Activated T-cell treated with anti-CD3 and anti-CD28 coated beads, Interleukin-2, amount 50 U/mL, for 24 hours (primary cell): ENCODE results near the gene F5.

ENCODE experiments used
- DNase-seq: peaks from one replicate; pipeline ENCODE4 v3.0.0-alpha.2; 2020
- H3K27ac Mint-ChIP-seq: 2 replicates; pipeline ENCODE4 v1.8.0; 2020; ENCODE audit warnings: mild to moderate bottlenecking, mixed read lengths
- H3K27me3 Mint-ChIP-seq: 2 replicates; pipeline ENCODE4 v1.8.0; 2020; ENCODE audit warnings: mixed read lengths
- H3K36me3 Mint-ChIP-seq: 2 replicates; pipeline ENCODE4 v1.8.0; 2020; ENCODE audit warnings: low read depth, mixed read lengths
- H3K4me1 Mint-ChIP-seq: 2 replicates; pipeline ENCODE4 v1.8.0; 2020; ENCODE audit warnings: low read depth, mixed read lengths
- H3K4me3 Mint-ChIP-seq: 2 replicates; pipeline ENCODE4 v1.8.0; 2020; ENCODE audit warnings: mild to moderate bottlenecking, moderate library complexity, mixed read lengths
- H3K9me3 Mint-ChIP-seq: 2 replicates; pipeline ENCODE4 v1.8.0; 2020; ENCODE audit warnings: mixed read lengths

F5 gene

DNA sequence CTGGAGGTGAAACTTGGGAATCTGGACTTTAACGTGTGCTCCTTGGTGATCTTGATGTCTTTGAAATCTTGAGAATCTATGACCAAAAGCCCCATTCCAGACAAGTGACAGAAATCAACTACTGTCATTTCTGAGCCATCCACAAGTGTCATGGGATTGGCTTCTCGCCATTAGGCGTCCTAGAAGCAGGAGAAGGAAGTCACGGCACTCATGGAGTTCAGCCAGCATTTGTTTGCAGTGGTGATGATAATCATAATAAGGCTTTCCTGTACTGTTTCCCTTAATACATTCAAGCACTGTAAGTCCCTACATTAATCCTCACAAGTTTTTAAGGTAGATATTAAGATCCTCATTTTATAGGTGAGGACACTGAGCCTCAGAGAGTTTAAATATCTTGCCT is 11.9 kb downstream of the F5 start:
- no peak for DNase-seq
- Mint-ChIP-seq H3K27me3 (no peaks in the 10 kb centered on the region), H3K9me3 (no peaks in the 10 kb centered on the region), H3K4me3 (no peak overlapping the region), H3K36me3 (peaks cover 71% of the 10 kb centered on the region), H3K27ac (no peak overlapping the region), H3K4me1 (peaks cover 25% of the 10 kb centered on the region)

DNA sequence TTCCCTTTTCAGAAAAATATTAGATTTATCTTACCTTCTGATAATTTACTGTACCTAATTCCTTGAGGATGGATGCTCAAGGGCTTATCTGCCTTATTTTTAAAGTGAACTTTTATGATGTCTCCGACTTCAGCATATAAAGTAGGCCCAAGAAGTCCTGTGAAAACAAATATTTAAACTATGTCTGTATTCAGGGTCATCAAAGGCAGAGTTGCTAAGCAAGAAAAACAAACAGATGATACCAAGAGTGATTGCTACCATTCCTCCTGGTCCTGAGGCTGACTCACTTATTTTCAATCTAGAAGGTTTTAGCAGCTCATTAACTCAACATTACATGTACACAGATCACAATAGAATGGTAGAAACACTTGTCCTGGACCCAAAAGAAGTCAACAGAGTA is 14.1 kb downstream of the F5 start:
- H3K27me3 Mint-ChIP-seq = no peaks in the 10 kb centered on the region
- H3K9me3 Mint-ChIP-seq = no peaks in the 10 kb centered on the region
- H3K4me1 Mint-ChIP-seq = peaks cover 24% of the 10 kb centered on the region
- DNase-seq = no peak
- H3K27ac Mint-ChIP-seq = peak overlapping the region; percentile 38
- no peak overlapping the region for H3K4me3 Mint-ChIP-seq
- peaks cover 91% of the 10 kb centered on the region for H3K36me3 Mint-ChIP-seq

DNA sequence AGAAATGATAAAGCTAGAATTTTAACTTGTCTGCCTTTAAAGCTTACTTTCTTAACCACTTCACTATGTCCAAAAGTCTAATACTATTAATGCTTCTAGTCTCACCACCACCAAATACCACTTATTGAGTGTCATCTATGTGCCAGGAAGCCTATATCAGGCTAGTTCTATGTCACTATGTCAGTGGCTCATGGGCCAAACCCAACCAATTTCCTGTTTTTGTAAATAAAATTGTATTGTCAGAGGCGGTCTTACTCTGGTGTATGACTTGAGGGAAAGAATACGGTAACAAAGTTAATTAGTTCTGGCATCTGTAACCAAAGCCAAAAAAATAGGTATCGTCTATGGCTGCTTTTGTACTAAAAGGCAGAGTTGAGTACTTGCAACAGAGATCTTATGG is 14.8 kb downstream of the F5 start:
- peaks cover 28% of the 10 kb centered on the region for H3K4me1 Mint-ChIP-seq
- H3K4me3 Mint-ChIP-seq = no peak overlapping the region
- peaks cover 92% of the 10 kb centered on the region for H3K36me3 Mint-ChIP-seq
- H3K9me3 Mint-ChIP-seq = no peaks in the 10 kb centered on the region
- H3K27me3 Mint-ChIP-seq = no peaks in the 10 kb centered on the region
- H3K27ac Mint-ChIP-seq = no peak overlapping the region
- DNase-seq = no peak

DNA sequence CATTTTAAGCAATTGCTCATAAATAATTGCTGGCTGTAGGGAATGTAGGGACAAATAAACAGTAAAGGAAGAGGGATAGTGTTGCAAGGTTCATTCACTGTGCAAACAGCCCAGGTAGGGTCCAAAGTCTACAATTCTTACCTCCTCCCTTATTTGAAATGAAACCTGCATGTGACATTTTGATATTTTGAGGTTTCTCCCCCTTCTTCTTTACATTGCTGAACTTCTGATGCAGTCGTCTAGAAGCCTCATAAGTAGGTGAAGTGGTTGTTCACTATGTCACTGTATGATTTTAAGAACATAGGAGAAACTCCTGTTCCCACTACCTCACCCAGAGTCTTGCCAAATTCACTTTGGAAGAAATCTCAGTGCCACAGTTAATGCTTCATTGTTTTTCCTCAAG is 16.1 kb downstream of the F5 start:
- no peaks in the 10 kb centered on the region for H3K9me3 Mint-ChIP-seq
- no peak for DNase-seq
- H3K27me3 Mint-ChIP-seq = no peaks in the 10 kb centered on the region
- H3K4me1 Mint-ChIP-seq = peaks cover 33% of the 10 kb centered on the region
- no peak overlapping the region for H3K27ac Mint-ChIP-seq
- no peak overlapping the region for H3K4me3 Mint-ChIP-seq
- H3K36me3 Mint-ChIP-seq = peaks cover 92% of the 10 kb centered on the region

DNA sequence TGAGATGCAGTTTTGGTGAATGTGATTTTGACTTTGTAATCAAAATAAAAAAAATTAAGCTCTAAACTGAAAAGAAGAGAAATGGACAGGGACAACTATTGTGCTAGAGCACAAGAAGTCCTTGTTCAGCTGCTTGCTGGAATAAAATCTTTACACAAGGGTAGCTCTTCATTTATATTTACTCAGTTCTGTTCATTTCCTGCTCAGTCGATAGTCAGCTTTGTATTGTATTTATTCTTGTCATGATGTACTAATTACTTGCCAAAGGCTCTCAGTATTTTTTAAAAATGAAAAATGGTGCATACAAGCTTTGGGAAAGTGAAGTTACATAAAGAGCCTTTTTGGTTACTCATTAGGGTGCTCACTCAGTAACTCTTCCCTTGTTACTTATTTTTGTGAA is 17.8 kb downstream of the F5 start:
- Mint-ChIP-seq H3K9me3 (peaks cover 4% of the 10 kb centered on the region), H3K4me3 (no peak overlapping the region), H3K27ac (no peak overlapping the region), H3K36me3 (peaks cover 94% of the 10 kb centered on the region), H3K4me1 (peaks cover 41% of the 10 kb centered on the region), H3K27me3 (no peaks in the 10 kb centered on the region)
- no peak for DNase-seq

DNA sequence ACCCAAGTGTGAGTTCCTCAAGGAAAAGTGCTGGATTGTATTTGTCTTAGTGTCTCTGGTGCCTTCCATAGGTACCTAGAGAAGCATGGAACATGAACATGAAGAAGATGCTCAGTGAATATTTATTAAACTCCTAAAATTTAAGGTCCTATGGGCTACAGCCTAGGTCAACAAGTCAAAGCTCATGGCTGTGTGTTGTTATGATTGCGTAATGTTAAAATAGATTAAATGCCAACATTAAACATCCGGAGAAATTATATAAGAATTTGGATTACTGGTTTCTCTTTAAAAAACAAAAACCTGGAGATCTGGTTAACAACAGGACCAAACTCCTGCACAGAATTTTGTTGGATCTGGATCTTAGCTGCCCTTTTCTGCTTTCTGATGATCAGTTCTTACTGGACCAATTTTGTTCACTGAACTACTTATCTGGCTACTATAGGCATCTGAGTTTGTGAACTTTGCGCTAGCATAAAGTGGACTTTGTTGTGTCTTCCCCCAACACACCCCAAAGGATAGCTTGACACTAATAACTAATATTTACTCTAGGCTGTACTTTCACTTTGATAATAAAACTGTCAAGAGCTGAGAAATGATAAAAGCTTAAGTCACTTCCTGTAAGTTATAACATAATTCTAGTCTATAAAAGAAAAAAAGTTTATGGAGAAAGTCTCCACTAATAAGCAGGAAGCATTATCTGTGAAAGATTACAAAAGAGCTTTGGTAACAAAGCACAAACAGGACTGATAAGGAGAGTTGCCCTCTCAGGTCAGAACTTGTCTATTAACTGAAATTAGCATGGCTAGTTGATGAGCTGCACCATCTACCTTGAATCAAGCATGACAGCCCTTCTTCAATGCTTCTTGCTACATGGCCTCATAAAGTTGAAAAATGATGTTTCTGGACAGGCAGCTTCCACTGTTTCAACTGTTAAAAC is 20.7 kb downstream of the F5 start:
- H3K27me3 Mint-ChIP-seq = no peaks in the 10 kb centered on the region
- peaks cover 91% of the 10 kb centered on the region for H3K36me3 Mint-ChIP-seq
- no peak overlapping the region for H3K4me3 Mint-ChIP-seq
- no peak for DNase-seq
- peaks cover 27% of the 10 kb centered on the region for H3K4me1 Mint-ChIP-seq
- peaks cover 4% of the 10 kb centered on the region for H3K9me3 Mint-ChIP-seq
- H3K27ac Mint-ChIP-seq = no peak overlapping the region

DNA sequence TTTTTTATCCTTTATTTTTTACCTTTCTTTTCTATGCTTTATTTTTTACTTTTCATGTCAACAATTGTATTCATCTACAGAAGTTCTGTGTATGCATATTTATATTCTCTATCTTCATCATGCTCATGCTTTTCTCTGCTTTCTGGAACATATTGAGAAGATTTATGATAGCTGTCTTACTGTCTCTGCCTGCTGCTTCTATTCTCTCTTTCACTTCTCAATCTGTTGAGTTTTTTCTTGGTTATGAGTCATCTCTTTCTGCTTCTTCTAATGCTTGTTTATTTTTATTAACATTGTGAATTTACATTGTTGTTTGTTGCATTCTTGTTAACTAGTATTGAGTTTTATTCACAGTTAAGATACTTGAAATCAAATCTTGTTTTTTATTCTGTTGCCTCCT is 22.6 kb downstream of the F5 start:
- Mint-ChIP-seq H3K4me1 (peaks cover 27% of the 10 kb centered on the region), H3K27me3 (no peaks in the 10 kb centered on the region), H3K9me3 (peaks cover 4% of the 10 kb centered on the region), H3K27ac (no peak overlapping the region), H3K4me3 (no peak overlapping the region), H3K36me3 (peaks cover 94% of the 10 kb centered on the region)
- no peak for DNase-seq

DNA sequence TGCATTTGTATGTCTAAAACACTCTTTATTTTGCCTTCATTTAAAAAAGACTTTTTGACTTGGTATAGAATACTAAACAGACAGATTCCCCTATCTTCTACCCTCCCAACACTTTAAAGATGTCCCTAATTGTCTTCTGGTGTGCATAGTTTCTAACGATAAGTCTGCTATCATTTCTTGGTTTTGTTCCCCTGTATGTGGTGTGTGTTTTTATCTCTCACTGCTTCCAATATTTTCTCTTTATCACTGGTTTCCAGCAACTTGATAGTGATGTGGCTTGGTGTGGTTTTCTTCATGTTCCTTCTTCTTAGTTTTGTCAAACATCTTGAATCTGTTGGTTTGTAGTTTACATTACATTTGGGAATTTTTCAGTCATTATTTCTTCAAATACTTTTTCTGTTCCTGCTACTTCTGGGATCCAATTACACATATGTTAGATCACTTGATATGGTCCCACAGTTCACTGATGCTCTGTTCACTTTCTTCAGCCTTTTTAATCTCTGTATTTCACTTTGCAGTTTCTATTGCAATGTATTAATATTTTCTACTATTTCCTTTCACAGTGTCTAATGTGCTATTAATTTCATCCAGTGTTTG is 23.2 kb downstream of the F5 start:
- no peaks in the 10 kb centered on the region for H3K27me3 Mint-ChIP-seq
- H3K4me1 Mint-ChIP-seq = peaks cover 27% of the 10 kb centered on the region
- peaks cover 4% of the 10 kb centered on the region for H3K9me3 Mint-ChIP-seq
- peak overlapping the region; percentile 2 for H3K27ac Mint-ChIP-seq
- no peak overlapping the region for H3K4me3 Mint-ChIP-seq
- H3K36me3 Mint-ChIP-seq = peaks cover 94% of the 10 kb centered on the region
- DNase-seq = no peak

DNA sequence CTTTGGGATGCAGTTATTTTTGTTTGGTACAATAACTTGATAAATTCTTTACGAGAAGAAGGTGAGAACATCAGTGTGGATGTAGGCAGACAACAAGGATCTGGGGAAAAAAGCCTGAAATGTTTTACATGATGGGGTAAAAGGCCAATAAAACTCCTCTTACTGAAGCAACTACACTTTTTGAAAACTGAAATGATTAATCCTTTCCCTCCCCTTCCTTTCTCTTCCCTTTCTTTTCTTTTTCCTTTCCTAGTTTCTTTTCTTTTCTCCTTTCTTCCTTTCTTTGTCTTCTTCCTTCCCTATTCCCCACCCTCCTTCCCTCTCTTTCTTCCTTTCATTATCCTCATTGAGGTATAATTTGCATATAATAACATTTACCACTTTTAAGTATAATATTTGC is 24.6 kb downstream of the F5 start:
- H3K4me1 Mint-ChIP-seq = peaks cover 23% of the 10 kb centered on the region
- no peak overlapping the region for H3K4me3 Mint-ChIP-seq
- no peak overlapping the region for H3K27ac Mint-ChIP-seq
- H3K27me3 Mint-ChIP-seq = no peaks in the 10 kb centered on the region
- peaks cover 94% of the 10 kb centered on the region for H3K36me3 Mint-ChIP-seq
- DNase-seq = no peak
- peaks cover 4% of the 10 kb centered on the region for H3K9me3 Mint-ChIP-seq

DNA sequence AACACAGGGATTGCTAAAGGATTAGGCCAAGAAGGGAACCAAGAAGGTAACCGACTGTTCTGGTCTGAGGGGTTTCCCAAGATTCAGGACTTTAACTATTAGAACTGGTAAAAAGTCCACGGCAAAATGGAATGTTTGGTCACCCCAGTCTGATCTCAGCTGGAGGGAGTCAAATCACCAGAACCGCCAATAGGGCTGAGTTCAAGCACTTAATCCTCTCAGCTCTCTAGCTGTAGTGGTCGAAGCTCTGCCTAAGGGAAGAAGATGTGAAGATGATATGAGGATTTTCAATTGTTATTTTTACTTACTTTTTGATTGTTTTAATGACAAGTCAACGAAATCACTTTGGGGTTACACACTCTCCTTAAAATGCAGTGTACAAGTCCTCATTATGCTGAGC is 29.1 kb downstream of the F5 start:
- DNase-seq = no peak
- Mint-ChIP-seq H3K27me3 (no peaks in the 10 kb centered on the region), H3K27ac (no peak overlapping the region), H3K4me1 (no peaks in the 10 kb centered on the region), H3K9me3 (no peaks in the 10 kb centered on the region), H3K36me3 (peaks cover 95% of the 10 kb centered on the region), H3K4me3 (no peak overlapping the region)

DNA sequence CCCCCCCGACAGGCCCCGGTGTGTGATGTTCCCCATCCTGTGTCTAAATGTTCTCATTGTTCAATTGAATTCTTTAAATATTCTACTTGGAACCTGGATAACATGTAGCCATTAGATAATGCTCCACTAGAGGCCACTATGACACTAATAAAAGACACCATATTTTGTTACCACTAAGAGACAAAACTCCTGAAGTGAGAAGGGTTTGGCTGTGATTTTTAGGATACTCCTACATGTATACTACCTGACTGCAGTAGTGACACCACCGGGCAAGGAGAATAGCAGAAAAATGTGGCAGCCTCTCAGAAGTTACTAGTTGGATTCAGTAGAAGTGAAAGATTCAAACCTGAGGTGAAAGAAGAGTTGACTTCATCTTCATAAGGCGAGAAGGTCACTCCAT is 36.0 kb downstream of the F5 start:
- Mint-ChIP-seq H3K4me1 (peaks cover 3% of the 10 kb centered on the region), H3K27me3 (no peaks in the 10 kb centered on the region), H3K4me3 (no peak overlapping the region), H3K36me3 (peaks cover 79% of the 10 kb centered on the region), H3K27ac (no peak overlapping the region), H3K9me3 (no peaks in the 10 kb centered on the region)
- no peak for DNase-seq

DNA sequence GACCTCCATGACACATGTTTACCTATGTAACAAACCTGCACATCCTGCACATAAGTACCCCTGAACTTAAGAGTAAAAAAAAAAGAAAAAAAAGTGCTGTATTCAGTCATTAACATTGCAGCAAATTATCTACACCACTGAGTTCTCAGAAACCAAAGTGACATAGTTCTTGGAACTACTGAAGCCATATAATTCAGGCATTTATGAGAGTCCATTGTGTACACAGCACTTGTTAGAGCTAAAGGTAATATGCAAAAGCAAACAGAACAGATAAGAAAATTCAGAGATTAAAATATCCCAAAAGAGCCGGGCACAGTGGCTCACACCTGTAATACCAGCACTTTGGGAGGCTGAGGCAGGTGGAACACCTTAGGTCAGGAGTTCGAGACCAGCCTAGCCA is 38.0 kb downstream of the F5 start:
- Mint-ChIP-seq H3K27me3 (no peaks in the 10 kb centered on the region), H3K9me3 (no peaks in the 10 kb centered on the region), H3K36me3 (peaks cover 60% of the 10 kb centered on the region), H3K4me1 (peaks cover 3% of the 10 kb centered on the region), H3K27ac (no peak overlapping the region), H3K4me3 (no peak overlapping the region)
- DNase-seq = no peak

DNA sequence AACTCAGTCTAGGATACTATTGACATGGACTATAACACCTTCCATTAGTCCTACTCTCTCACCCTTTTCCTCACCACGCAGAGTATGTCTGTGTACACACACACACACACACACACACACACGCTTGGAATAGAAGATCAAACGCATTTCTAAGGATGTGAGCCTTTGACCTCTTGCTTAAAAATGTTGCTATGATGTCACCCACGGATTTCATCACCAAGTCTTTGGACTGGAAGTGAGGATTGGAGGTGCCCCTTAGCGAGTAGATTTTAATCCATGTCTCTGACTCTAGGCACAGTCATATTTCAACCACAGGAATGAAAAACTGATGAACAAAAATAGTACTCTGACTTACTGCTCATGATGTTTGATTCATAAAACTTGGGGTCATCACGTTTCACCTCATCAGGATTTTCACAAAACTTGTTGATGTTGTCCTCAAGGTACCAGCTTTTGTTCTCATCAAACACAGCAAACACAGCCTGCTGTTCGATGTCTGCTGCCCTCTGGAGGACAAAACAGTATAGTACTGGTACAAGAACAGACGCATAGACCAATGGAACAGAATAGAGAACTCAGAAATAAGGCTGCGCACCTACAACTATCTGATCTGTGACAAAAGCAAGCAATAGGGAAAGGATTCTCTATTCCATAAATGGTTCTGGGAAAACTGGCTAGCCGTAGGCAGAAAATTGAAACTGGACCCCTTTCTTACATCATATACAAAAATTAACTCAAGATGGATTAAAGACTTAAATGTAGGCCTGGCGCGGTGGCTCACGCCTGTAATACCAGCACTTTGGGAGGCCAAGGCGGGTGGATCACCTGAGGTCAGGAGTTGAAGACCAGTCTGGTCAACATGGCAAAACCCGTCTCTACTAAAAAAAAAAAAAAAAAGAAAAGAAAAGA is 39.9 kb downstream of the F5 start:
- no peak for DNase-seq
- H3K36me3 Mint-ChIP-seq = peaks cover 42% of the 10 kb centered on the region
- peaks cover 3% of the 10 kb centered on the region for H3K4me1 Mint-ChIP-seq
- H3K9me3 Mint-ChIP-seq = no peaks in the 10 kb centered on the region
- H3K27me3 Mint-ChIP-seq = no peaks in the 10 kb centered on the region
- no peak overlapping the region for H3K27ac Mint-ChIP-seq
- H3K4me3 Mint-ChIP-seq = no peak overlapping the region

DNA sequence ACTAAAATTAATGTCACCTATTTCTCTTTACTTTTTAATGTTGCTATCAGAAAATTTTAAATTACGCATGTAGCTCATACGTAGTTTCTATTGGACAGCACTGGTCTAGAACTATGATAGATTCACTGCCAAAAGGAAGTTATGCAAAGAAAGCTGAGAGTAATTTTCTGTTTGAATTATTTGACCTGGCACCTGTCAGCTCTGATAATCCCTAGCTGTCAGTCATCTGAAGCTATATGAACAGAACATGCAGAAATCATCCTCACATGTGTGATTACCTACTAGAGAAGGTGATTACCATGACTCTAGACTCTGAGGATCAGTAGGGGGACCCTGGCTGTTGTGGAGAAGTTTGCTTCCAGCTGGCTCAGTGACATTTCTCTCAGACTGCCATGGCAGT is 40.8 kb downstream of the F5 start:
- Mint-ChIP-seq H3K9me3 (no peaks in the 10 kb centered on the region), H3K27ac (no peak overlapping the region), H3K4me3 (no peak overlapping the region), H3K27me3 (no peaks in the 10 kb centered on the region), H3K36me3 (peaks cover 33% of the 10 kb centered on the region), H3K4me1 (peaks cover 3% of the 10 kb centered on the region)
- DNase-seq = no peak
